ENCODE results near the gene THYN1.

DNA sequence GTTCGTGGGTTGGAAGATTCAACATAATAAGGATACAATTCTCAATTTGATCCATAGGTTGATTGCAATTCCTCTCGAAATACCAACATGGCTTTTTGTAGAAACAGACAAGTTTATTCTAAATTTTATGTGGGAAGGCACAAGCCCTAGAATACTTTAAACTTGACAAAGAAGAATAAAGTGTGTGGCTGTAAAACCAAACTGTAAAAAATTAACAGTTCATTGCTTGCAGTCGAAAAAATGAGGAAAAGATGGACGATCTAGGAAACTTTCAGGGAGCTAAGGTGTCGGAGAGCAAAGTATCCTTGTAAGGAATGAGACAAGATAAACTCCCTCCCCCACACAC, 22.0 kb upstream of the THYN1 start:
- TF ChIP-seq CTCF (IDR thresholded peaks at IDR 0.05) (no peak), POLR2A (IDR thresholded peaks at IDR 0.05) (no peak)

Measured in body of pancreas (tissue), 4 donors.